Vagina (tissue), 2 donors: ENCODE data around the gene PGA4. TPM values are rescaled to one million over a fixed set of nuclear protein-coding genes. Genes with fewer than 3 reads are reported as not detected.

Experiments
- DNase-seq, 2 donors: peaks; one replicate each; pipeline ENCODE4 v3.0.0-alpha.2; 2017; ENCODE audit errors: extremely low spot score in 2 of 2
- H3K27ac ChIP-seq: fragments of 200-600 bp; sonication (generic); one replicate; pipeline ENCODE4 v1.5.1; 2019
- H3K27me3 ChIP-seq: fragments of 200-600 bp; sonication (generic); one replicate; pipeline ENCODE4 v1.5.1; 2019
- H3K36me3 ChIP-seq, 2 donors: fragments of 200-600 bp; sonication (generic); one replicate each; pipeline ENCODE4 v1.5.1; 2017 to 2019
- H3K4me1 ChIP-seq: fragments of 200-600 bp; sonication (generic); one replicate; pipeline ENCODE4 v1.5.1; 2019
- H3K4me3 ChIP-seq, 2 donors: fragments of 200-600 bp; sonication (generic); 1 replicate in 1 of 2; 2 replicates in 1 of 2; pipeline ENCODE4 v1.5.1; 2016 to 2019
- H3K9me3 ChIP-seq: fragments of 200-600 bp; sonication (generic); one replicate; pipeline ENCODE4 v1.5.1; 2019
- CTCF ChIP-seq, 3 experiments: fragments of 450-650 bp in 2 of 3; fragments of 200-600 bp in 1 of 3; sonication (generic) in 1 of 3; IDR thresholded peaks; one replicate each; pipeline ENCODE4 v1.5.1; 2017 to 2019; ENCODE audit warnings: antibody characterized with exemption in 3 of 3, mild to moderate bottlenecking in 2 of 3, moderate library complexity in 2 of 3
- POLR2A ChIP-seq, 2 donors: fragments of 450-650 bp; IDR thresholded peaks; one replicate each; pipeline ENCODE4 v1.6.1; 2017; ENCODE audit warnings: antibody characterized with exemption in 2 of 2, mild to moderate bottlenecking in 2 of 2, moderate library complexity in 2 of 2
- POLR2AphosphoS5 ChIP-seq, 2 donors: sonication (generic); formaldehyde crosslinking; IDR thresholded peaks; one replicate each; pipeline ENCODE4 v1.9.0; 2017; ENCODE audit warnings: antibody characterized with exemption in 2 of 2, mild to moderate bottlenecking in 2 of 2, low read depth in 1 of 2; ENCODE audit not compliant: insufficient read depth in 1 of 2
- intact Hi-C: fragments of 100-400 bp; cut with DNase I; formaldehyde crosslinking; loops from one replicate; pipeline ENCODE4 v1.15.1; 2023
- total RNA-seq: library from RNA; depleted of rRNA; stranded (reverse); fragments of >200 nt; gene quantifications from one replicate; pipeline ENCODE4 v1.2.3, GENCODE V29; 2016

Gene PGA4
- total RNA-seq, 1 donor from 2014 or later, result 7.6 TPM

GRCh38 chr11:61265357-61265756 lies 43.2 kb downstream of the PGA4 start:
- H3K27ac ChIP-seq, result no peak overlapping the region
- no peaks in the 10 kb centered on the region for H3K27me3 ChIP-seq
- TF ChIP-seq POLR2AphosphoS5 (IDR thresholded peaks at IDR 0.05; ENCODE audit: insufficient read depth in 1 of 2, low read depth in 1 of 2) (no peak), CTCF (IDR thresholded peaks at IDR 0.05) (no peak), POLR2A (IDR thresholded peaks at IDR 0.05) (no peak)
- intact Hi-C loops, result no loop called here
- no peaks in the 10 kb centered on the region for H3K36me3 ChIP-seq
- no peak overlapping the region for H3K4me3 ChIP-seq
- no peaks in the 10 kb centered on the region for H3K9me3 ChIP-seq
- no peak for DNase-seq
- H3K4me1 ChIP-seq, result no peaks in the 10 kb centered on the region

- no peaks in the 10 kb centered on the region for H3K27me3 ChIP-seq
- H3K4me3 ChIP-seq, result no peak overlapping the region
- no peak for TF ChIP-seq POLR2AphosphoS5 (IDR thresholded peaks at IDR 0.05; ENCODE audit: insufficient read depth in 1 of 2, low read depth in 1 of 2)
- TF ChIP-seq CTCF (IDR thresholded peaks at IDR 0.05), result no peak
- TF ChIP-seq POLR2A (IDR thresholded peaks at IDR 0.05), result no peak
- no peak overlapping the region for H3K27ac ChIP-seq
- no peak for DNase-seq
- H3K4me1 ChIP-seq, result no peaks in the 10 kb centered on the region
- intact Hi-C loops, result no loop called here
- H3K36me3 ChIP-seq, result no peaks in the 10 kb centered on the region
- H3K9me3 ChIP-seq, result no peaks in the 10 kb centered on the region
Measured at GRCh38 chr11:61266602-61267001, 44.5 kb downstream of the PGA4 start.

GRCh38 chr11:61267437-61267841 lies 45.3 kb downstream of the PGA4 start:
- no peaks in the 10 kb centered on the region for H3K36me3 ChIP-seq
- intact Hi-C loops, result no loop called here
- no peak overlapping the region for H3K27ac ChIP-seq
- H3K4me1 ChIP-seq, result no peaks in the 10 kb centered on the region
- DNase-seq, result no peak
- no peaks in the 10 kb centered on the region for H3K27me3 ChIP-seq
- no peak overlapping the region for H3K4me3 ChIP-seq
- TF ChIP-seq POLR2AphosphoS5 (IDR thresholded peaks at IDR 0.05; ENCODE audit: insufficient read depth in 1 of 2, low read depth in 1 of 2) (no peak), POLR2A (IDR thresholded peaks at IDR 0.05) (no peak)
- H3K9me3 ChIP-seq, result no peaks in the 10 kb centered on the region

GRCh38 chr11:61268588-61269250 lies 46.6 kb downstream of the PGA4 start:
- H3K36me3 ChIP-seq, result no peaks in the 10 kb centered on the region
- intact Hi-C loops, result no loop called here
- no peaks in the 10 kb centered on the region for H3K27me3 ChIP-seq
- TF ChIP-seq POLR2A (IDR thresholded peaks at IDR 0.05), result no peak
- no peak for TF ChIP-seq POLR2AphosphoS5 (IDR thresholded peaks at IDR 0.05; ENCODE audit: insufficient read depth in 1 of 2, low read depth in 1 of 2)
- TF ChIP-seq CTCF (IDR thresholded peaks at IDR 0.05), result no peak
- H3K9me3 ChIP-seq, result no peaks in the 10 kb centered on the region
- DNase-seq, result no peak
- no peak overlapping the region for H3K4me3 ChIP-seq
- H3K27ac ChIP-seq, result no peak overlapping the region
- H3K4me1 ChIP-seq, result no peaks in the 10 kb centered on the region

- H3K27ac ChIP-seq, result no peak overlapping the region
- intact Hi-C loops, result no loop called here
Measured at GRCh38 chr11:61270354-61271076, 48.4 kb downstream of the PGA4 start.

More at GRCh38 chr11:61270354-61271076, 48.4 kb downstream of the PGA4 start:
- Histone ChIP-seq H3K4me3 (no peak overlapping the region), H3K27me3 (no peaks in the 10 kb centered on the region), H3K9me3 (no peaks in the 10 kb centered on the region), H3K4me1 (no peaks in the 10 kb centered on the region), H3K36me3 (no peaks in the 10 kb centered on the region)
- no peak for DNase-seq
- TF ChIP-seq POLR2AphosphoS5 (IDR thresholded peaks at IDR 0.05; ENCODE audit: insufficient read depth in 1 of 2, low read depth in 1 of 2), result no peak
- no peak for TF ChIP-seq POLR2A (IDR thresholded peaks at IDR 0.05)
- no peak for TF ChIP-seq CTCF (IDR thresholded peaks at IDR 0.05)
